Adrenal gland (tissue), 12 donors: ENCODE data around the gene POLR3B. TPM values are rescaled to one million over a fixed set of nuclear protein-coding genes. Genes with fewer than 3 reads are reported as not detected.

ENCODE experiments used
- DNase-seq, 7 donors: peaks; one replicate each; pipeline ENCODE4 v3.0.0-alpha.2; 2019 to 2020
- H3K27ac ChIP-seq, 5 donors: fragments of 200-600 bp; sonication (generic) in 4 of 5; 1 replicate in 3 of 5; 2 replicates in 2 of 5; pipeline versions ENCODE4 v1.5.1 to v1.8.0; 2016 to 2020; ENCODE audit warnings: mild to moderate bottlenecking in 1 of 5
- H3K27me3 ChIP-seq: fragments of 200-600 bp; 2 replicates; pipeline ENCODE4 v1.8.0; 2021
- H3K36me3 ChIP-seq, 2 donors: fragments of 200-600 bp; replicated peaks in 1 of 2; 1 replicate in 1 of 2; 2 replicates in 1 of 2; pipeline versions ENCODE4 v1.5.1 to v1.8.0; 2018 to 2022
- H3K4me1 ChIP-seq, 2 donors: fragments of 200-600 bp; replicated peaks in 1 of 2; 1 replicate in 1 of 2; 2 replicates in 1 of 2; pipeline versions ENCODE4 v1.5.1 to v1.8.0; 2018 to 2021
- H3K4me3 ChIP-seq, 4 donors: fragments of 200-600 bp; sonication (generic) in 3 of 4; one replicate each; pipeline ENCODE4 v1.5.1; 2016 to 2018
- H3K9me3 ChIP-seq, 3 donors: fragments of 200-600 bp; sonication (generic) in 1 of 3; replicated peaks in 1 of 3; 1 replicate in 2 of 3; 2 replicates in 1 of 3; pipeline versions ENCODE4 v1.5.1 to v1.8.0; 2016 to 2021
- POLR2A ChIP-seq, 2 donors: fragments of 450-650 bp; IDR thresholded peaks; one replicate each; pipeline ENCODE4 v1.6.1; 2017; ENCODE audit warnings: antibody characterized with exemption in 2 of 2, mild to moderate bottlenecking in 2 of 2, moderate library complexity in 1 of 2
- WGBS, 4 donors: extraction: QIAGEN DNeasy Blood & Tissue Kit in 2 of 4; methylation state at CpG; one replicate each; pipeline versions ENCODE4 v1.1.5 to v1.1.7; 2013 to 2017; 5-methylcytosine and 5-hydroxymethylcytosine counted together
- intact Hi-C, 2 donors: fragments of 100-400 bp; cut with DNase I; formaldehyde crosslinking; loops; one replicate each; pipeline versions ENCODE4 v1.14.1 to v1.15.0; 2022 to 2023
- polyA plus RNA-seq, 3 donors: library from polyadenylated mRNA; stranded (reverse); fragments of 200-250 nt in 2 of 3; fragments of 350-450 nt in 1 of 3; fragmentation: Illumina TruSeq in 1 of 3; extraction: RNeasy Lipid Tissue Mini Kit (QIAGEN cat#74804) in 1 of 3; gene quantifications; one replicate each; pipeline ENCODE4 v1.2.3, GENCODE V29; 2013 to 2014
- total RNA-seq, 9 donors: library from RNA; depleted of rRNA in 4 of 9; stranded (reverse); fragments of >200 nt in 4 of 9; fragments of 120-200 nt in 1 of 9; fragmentation: NEBNext Ultra II Directional in 1 of 9; extraction: Animal tissue kit (Norgen Biotek cat#: 25700) in 1 of 9; gene quantifications; one replicate each; pipeline versions ENCODE4 v1.1.0 to v1.2.4, GENCODE V29; 2013 to 2023
- TF ChIP-seq, protein P1 (sequence below), 6 experiments: fragments of 450-650 bp in 4 of 6; fragments of 200-600 bp in 2 of 6; sonication (generic) in 1 of 6; IDR thresholded peaks; 1 replicate in 5 of 6; 2 replicates in 1 of 6; pipeline versions ENCODE4 v1.5.1 to v1.8.0; 2016 to 2021; ENCODE audit warnings: antibody characterized with exemption in 6 of 6, mild to moderate bottlenecking in 2 of 6, moderate library complexity in 1 of 6
- donor health status: healthy with polysubstance abuse.
- donor health status: Bipolar disorder and iron deficiency.
- donor health status: DM: yes; HTN: yes; CAD: no.
- donor health status: DM: no; HTN: no; CAD: no.
- donor health status: DM: no; HTN: no; CAD: no.
- donor health status: DM: yes; HTN: yes; CAD: no.

POLR3B gene
- total and polyA plus RNA-seq, 12 donors, result 2.6 to 33.8 (median 13.7) TPM

DNA sequence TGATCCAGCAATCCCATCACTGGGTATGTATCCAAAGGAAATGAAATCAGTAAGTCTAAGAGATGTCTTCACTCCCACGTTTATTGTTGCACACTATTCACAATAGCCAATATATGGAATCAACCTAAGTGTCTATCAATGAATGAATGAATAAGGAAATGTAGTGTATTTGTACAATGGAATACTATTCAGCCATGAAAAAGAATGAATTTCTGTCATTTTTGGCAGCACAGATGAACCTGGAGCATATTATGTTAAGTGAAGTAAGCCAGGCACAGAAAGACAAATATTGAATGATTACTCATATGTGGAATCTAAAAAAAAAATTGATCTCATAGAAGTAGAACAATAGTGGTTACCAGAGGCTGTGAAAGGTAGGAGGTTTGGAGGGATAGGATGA lies 194.7 kb downstream of the POLR3B start:
- TF ChIP-seq, protein P1, sequence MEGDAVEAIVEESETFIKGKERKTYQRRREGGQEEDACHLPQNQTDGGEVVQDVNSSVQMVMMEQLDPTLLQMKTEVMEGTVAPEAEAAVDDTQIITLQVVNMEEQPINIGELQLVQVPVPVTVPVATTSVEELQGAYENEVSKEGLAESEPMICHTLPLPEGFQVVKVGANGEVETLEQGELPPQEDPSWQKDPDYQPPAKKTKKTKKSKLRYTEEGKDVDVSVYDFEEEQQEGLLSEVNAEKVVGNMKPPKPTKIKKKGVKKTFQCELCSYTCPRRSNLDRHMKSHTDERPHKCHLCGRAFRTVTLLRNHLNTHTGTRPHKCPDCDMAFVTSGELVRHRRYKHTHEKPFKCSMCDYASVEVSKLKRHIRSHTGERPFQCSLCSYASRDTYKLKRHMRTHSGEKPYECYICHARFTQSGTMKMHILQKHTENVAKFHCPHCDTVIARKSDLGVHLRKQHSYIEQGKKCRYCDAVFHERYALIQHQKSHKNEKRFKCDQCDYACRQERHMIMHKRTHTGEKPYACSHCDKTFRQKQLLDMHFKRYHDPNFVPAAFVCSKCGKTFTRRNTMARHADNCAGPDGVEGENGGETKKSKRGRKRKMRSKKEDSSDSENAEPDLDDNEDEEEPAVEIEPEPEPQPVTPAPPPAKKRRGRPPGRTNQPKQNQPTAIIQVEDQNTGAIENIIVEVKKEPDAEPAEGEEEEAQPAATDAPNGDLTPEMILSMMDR (IDR thresholded peaks at IDR 0.05), result no peak
- TF ChIP-seq POLR2A (IDR thresholded peaks at IDR 0.05), result no peak
- no peaks in the 10 kb centered on the region for H3K27me3 ChIP-seq
- H3K4me1 ChIP-seq, result no peaks in the 10 kb centered on the region
- 53 to 73% (median 69%) methylated on average over 1 of the region's 1 CpG for WGBS, 4 donors
- H3K4me3 ChIP-seq, result no peak overlapping the region
- DNase-seq, result no peak
- intact Hi-C loops, result no loop called here
- no peaks in the 10 kb centered on the region for H3K36me3 ChIP-seq
- H3K9me3 ChIP-seq, result no peaks in the 10 kb centered on the region
- H3K27ac ChIP-seq, result no peak overlapping the region

Other genes with a start within 250 kb of the POLR3B start
- gene NUAK1, start 218.8 kb upstream of the POLR3B start, total RNA-seq, result 10 to 100 TPM in 5 of 9 donors, 1 to 10 TPM in 4; 4.1 to 15.1 (median 10.3) TPM
- gene NUAK1, start 218.8 kb upstream of the POLR3B start, polyA plus RNA-seq, result 1 to 10 TPM; 2.4 to 4.6 (median 3.0) TPM
- 100 to 1,000 TPM in 1 of 9 donors, 10 to 100 TPM in 8; 32.3 to 101 (median 91.1) TPM for gene CKAP4, start 109.7 kb upstream of the POLR3B start, total RNA-seq
- 100 to 1,000 TPM in 1 of 3 donors, 10 to 100 TPM in 2; 11.0 to 101 (median 17.6) TPM for gene CKAP4, start 109.7 kb upstream of the POLR3B start, polyA plus RNA-seq
- 10 to 100 TPM; 13.1 to 70.4 (median 38.9) TPM for gene TCP11L2, start 55.0 kb upstream of the POLR3B start, total RNA-seq
- 1 to 10 TPM; 2.3 to 10.0 (median 5.8) TPM for gene TCP11L2, start 55.0 kb upstream of the POLR3B start, polyA plus RNA-seq
- not detected for gene RFX4, start 225.3 kb downstream of the POLR3B start, total RNA-seq
- gene RFX4, start 225.3 kb downstream of the POLR3B start, polyA plus RNA-seq, result under 1 TPM in 1 of 3 donors, not detected in 2; 0.08 TPM